K562 (cell line): Measurements from ENCODE around the gene HBQ1. TPM values are rescaled to one million over a fixed set of nuclear protein-coding genes. Genes with fewer than 3 reads are reported as not detected.

Experiments
- CREB5 ChIP-seq: fragments of 250-450 bp; sonication (Bioruptor Pico); IDR thresholded peaks from 2 replicates; pipeline ENCODE4 v1.5.0; 2020; ENCODE audit warnings: mild to moderate bottlenecking
- DLX4 ChIP-seq: fragments of 250-450 bp; sonication (Bioruptor Pico); IDR thresholded peaks from 2 replicates; pipeline ENCODE4 v1.6.1; 2021; ENCODE audit warnings: mild to moderate bottlenecking
- ERF ChIP-seq: fragments of 450-650 bp; formaldehyde crosslinking; IDR thresholded peaks from 2 replicates; pipeline ENCODE4 v1.4.0; 2020; ENCODE audit warnings: mild to moderate bottlenecking, mixed read lengths
- ETV6 ChIP-seq, 3 experiments: fragments of 150-350 bp in 1 of 3; sonication (generic) in 1 of 3; formaldehyde crosslinking in 1 of 3; IDR thresholded peaks; 2 replicates each; pipeline versions ENCODE4 v1.6.1 to v1.8.0; 2014 to 2022; ENCODE audit warnings: borderline replicate concordance in 2 of 3, low read depth in 2 of 3, antibody characterized with exemption in 1 of 3, low read length in 1 of 3, mild to moderate bottlenecking in 1 of 3, missing genetic modification reagents in 1 of 3
- MTA1 ChIP-seq: fragments of 450-650 bp; IDR thresholded peaks from 2 replicates; pipeline ENCODE4 v1.6.1; 2017; ENCODE audit warnings: borderline replicate concordance
- NR2C2 ChIP-seq, 2 experiments: fragments of 200-800 bp in 1 of 2; sonication (Bioruptor generic) in 1 of 2; sonication (generic) in 1 of 2; formaldehyde crosslinking in 1 of 2; IDR thresholded peaks; 2 replicates each; pipeline versions ENCODE4 v1.6.1 to v1.8.0; 2016 to 2022; ENCODE audit warnings: mild to moderate bottlenecking in 1 of 2, missing compliant biosample characterization in 1 of 2, missing genetic modification characterization in 1 of 2, missing genetic modification reagents in 1 of 2
- RNF219 ChIP-seq: fragments of 250-450 bp; sonication (Bioruptor Pico); IDR thresholded peaks from 2 replicates; pipeline ENCODE4 v1.5.0; 2022; ENCODE audit warnings: mild to moderate bottlenecking
- SRSF9 ChIP-seq: fragments of 200-400 bp; formaldehyde crosslinking; IDR thresholded peaks from 2 replicates; pipeline ENCODE4 v1.6.1; 2017; ENCODE audit warnings: low read depth, low read length, borderline replicate concordance
- TOE1 ChIP-seq, 2 experiments: fragments of 450-650 bp in 1 of 2; sonication (generic) in 1 of 2; formaldehyde crosslinking in 1 of 2; IDR thresholded peaks; 2 replicates each; pipeline versions ENCODE4 v1.7.1 to v1.8.0; 2016 to 2022; ENCODE audit warnings: borderline replicate concordance in 2 of 2, mild to moderate bottlenecking in 2 of 2, antibody characterized with exemption in 1 of 2, inconsistent platforms in 1 of 2, low read depth in 1 of 2, missing genetic modification reagents in 1 of 2, moderate library complexity in 1 of 2
- USF2 ChIP-seq: sonication (generic); formaldehyde crosslinking; IDR thresholded peaks from 2 replicates; pipeline ENCODE4 v1.5.0; 2020; ENCODE audit warnings: missing genetic modification reagents
- XRCC4 ChIP-seq: IDR thresholded peaks from one replicate; pipeline ENCODE4 v1.6.1; 2011; ENCODE audit not compliant: insufficient read depth, insufficient read length; ENCODE audit errors: extremely low read depth
- ZBTB11 ChIP-seq, 3 experiments: fragments of 200-800 bp in 1 of 3; fragments of 250-450 bp in 1 of 3; fragments of 450-650 bp in 1 of 3; sonication (Bioruptor Pico) in 1 of 3; sonication (Bioruptor generic) in 1 of 3; formaldehyde crosslinking in 1 of 3; IDR thresholded peaks; 2 replicates each; pipeline versions ENCODE4 v1.6.1 to v1.8.0; 2016 to 2022; ENCODE audit warnings: mild to moderate bottlenecking in 2 of 3, missing genetic modification characterization in 2 of 3, missing compliant biosample characterization in 1 of 3, moderate library complexity in 1 of 3
- ZFP36 ChIP-seq: fragments of 150-350 bp; IDR thresholded peaks from 2 replicates; pipeline ENCODE4 v1.6.1; 2018; ENCODE audit warnings: low read length, low read depth; ENCODE audit not compliant: partially characterized antibody
- ZNF24 ChIP-seq: fragments of 450-650 bp; IDR thresholded peaks from 2 replicates; pipeline ENCODE4 v1.6.1; 2016
- ZNF41 ChIP-seq: fragments of 250-450 bp; sonication (Bioruptor Pico); conservative IDR thresholded peaks from 2 replicates; pipeline ENCODE4 v1.4.0; 2020; ENCODE audit warnings: mild to moderate bottlenecking
- polyA plus RNA-seq, 8 experiments: library from polyadenylated mRNA; depleted of rRNA in 4 of 8; stranded (reverse) in 5 of 8; unstranded in 3 of 8; fragments of >200 nt; fragmentation: Nextera tagmentation in 2 of 8; fragmentation: Illumina TruSeq in 1 of 8; extraction: Ambion mirVana in 2 of 8; extraction: Trizol in 1 of 8; gene quantifications; 2 replicates each; pipeline versions ENCODE4 v1.2.1 to v1.2.3, GENCODE V29; 2011 to 2014; ENCODE audit warnings: inconsistent platforms in 1 of 8, missing spikeins in 1 of 8
- total RNA-seq, 7 experiments: library from RNA; depleted of rRNA in 6 of 7; stranded (reverse); fragments of >200 nt in 6 of 7; fragmentation: Illumina TruSeq in 2 of 7; extraction: Trizol in 2 of 7; gene quantifications; 2 replicates each; pipeline versions ENCODE4 v1.2.1 to v1.2.3, GENCODE V29; 2011 to 2021; ENCODE audit warnings: low replicate concordance in 1 of 7

Gene HBQ1
- total and polyA plus RNA-seq, 9 of the 15 experiments (the other 6 are each of a cell fraction or from before 2014, with no cell fraction given): 2.3 to 190 (median 19.8) TPM

GRCh38 chr16:180681-181564, 664 bp downstream of the HBQ1 start (continued):
- TF ChIP-seq RNF219 (CRISPR knock-in tag) (no peak), ZBTB11 (CRISPR knock-in tag; IDR thresholded peaks at IDR 0.05) (no peak), ERF (CRISPR knock-in tag) (peak; percentile 48; the same call in 1 of the 2 replicates), ZFP36 (peak; percentile 6), ETV6 (IDR thresholded peaks at IDR 0.05; ENCODE audit: borderline replicate concordance in 1 of 2, low read depth in 2 of 2, low read length in 1 of 2) (no peak), ETV6 (CRISPR knock-in tag; IDR thresholded peaks at IDR 0.05; ENCODE audit: borderline replicate concordance) (peak; percentile 100), DLX4 (CRISPR knock-in tag) (no peak), NR2C2 (CRISPR knock-in tag; IDR thresholded peaks at IDR 0.05) (peak; percentile 93), NR2C2 (tag; IDR thresholded peaks at IDR 0.05) (peak; percentile 20; the same call in 1 of the 2 replicates), ZNF24 (0 out of 2 replicates have a peak, but pooled peaks have one; percentile 45), XRCC4 (no peak), CREB5 (no peak), USF2 (CRISPR knock-in tag) (0 out of 2 replicates have a peak, but pooled peaks have one; percentile 4), TOE1 (IDR thresholded peaks at IDR 0.05; ENCODE audit: borderline replicate concordance) (peak; percentile 32; the same call in 1 of the 2 replicates), TOE1 (CRISPR knock-in tag; IDR thresholded peaks at IDR 0.05; ENCODE audit: borderline replicate concordance, low read depth) (peak; percentile 98), SRSF9 (no peak), ZNF41 (CRISPR knock-in tag) (no peak), MTA1 (no peak)
